GM19043 (cell line): ENCODE measurements around the gene SLC22A4.

Experiments used
- ATAC-seq: cut with Tn5 transposase; IDR thresholded peaks from one replicate; pipeline ENCODE4 v1.9.1; 2021; ENCODE audit warnings: low read depth; ENCODE audit not compliant: unreplicated experiment

SLC22A4 gene

GRCh38 chr5:132296412-132297016, 2.3 kb downstream of the SLC22A4 start:
- no peak for ATAC-seq

- no peak for ATAC-seq
Observed at GRCh38 chr5:132297211-132297940, 3.2 kb downstream of the SLC22A4 start.

- no peak for ATAC-seq
Observed at GRCh38 chr5:132298298-132299212, 4.4 kb downstream of the SLC22A4 start.

- no peak for ATAC-seq
Observed at GRCh38 chr5:132299917-132300316, 5.7 kb downstream of the SLC22A4 start.

GRCh38 chr5:132300577-132301343, 6.6 kb downstream of the SLC22A4 start:
- ATAC-seq, result no peak

- no peak for ATAC-seq
Observed at GRCh38 chr5:132301344-132302271, 7.4 kb downstream of the SLC22A4 start.

- ATAC-seq, result no peak
Observed at GRCh38 chr5:132302413-132302812, 8.2 kb downstream of the SLC22A4 start.

- ATAC-seq, result no peak
Observed at GRCh38 chr5:132303589-132303988, 9.4 kb downstream of the SLC22A4 start.

GRCh38 chr5:132305420-132305819, 11.2 kb downstream of the SLC22A4 start:
- no peak for ATAC-seq

- ATAC-seq, result no peak
Observed at GRCh38 chr5:132308701-132309100, 14.5 kb downstream of the SLC22A4 start.

- no peak for ATAC-seq
Observed at GRCh38 chr5:132309679-132310078, 15.5 kb downstream of the SLC22A4 start.

- no peak for ATAC-seq
Observed at GRCh38 chr5:132310141-132310834, 16.1 kb downstream of the SLC22A4 start.

GRCh38 chr5:132313366-132313765, 19.2 kb downstream of the SLC22A4 start:
- ATAC-seq, result no peak

GRCh38 chr5:132313961-132314432, 19.8 kb downstream of the SLC22A4 start:
- ATAC-seq, result no peak

- no peak for ATAC-seq
Observed at GRCh38 chr5:132315529-132316067, 21.4 kb downstream of the SLC22A4 start.

- ATAC-seq, result no peak
Observed at GRCh38 chr5:132319975-132320374, 25.8 kb downstream of the SLC22A4 start.

- ATAC-seq, result no peak
Observed at GRCh38 chr5:132321109-132321721, 27.0 kb downstream of the SLC22A4 start.

- no peak for ATAC-seq
Observed at GRCh38 chr5:132322266-132322665, 28.1 kb downstream of the SLC22A4 start.
